Measurements from ENCODE around the gene ZFYVE16.

GRCh38 chr5:80516826-80517225, 109.0 kb downstream of the ZFYVE16 start:
- TF ChIP-seq CTCF (IDR thresholded peaks at IDR 0.05) = no peak
- no peak for TF ChIP-seq EZH2 (IDR thresholded peaks at IDR 0.05)

All from neural progenitor cell (in vitro differentiated cells).